Aorta (tissue), 5 donors: ENCODE measurements around the gene TTC16. TPM values are rescaled to one million over a fixed set of nuclear protein-coding genes. Genes with fewer than 3 reads are reported as not detected.

Experiments
- ATAC-seq: fragments of 200-7000 bp; cut with Tn5 transposase; one replicate; pipeline ENCODE4 v1.9.1; 2022; ENCODE audit warnings: moderate library complexity; ENCODE audit not compliant: low FRiP score
- DNase-seq, 2 donors: peaks; one replicate each; pipeline ENCODE4 v3.0.0-alpha.2; 2020
- H3K27ac ChIP-seq, 2 donors: one replicate each; pipeline ENCODE4 v1.5.1; 2013; ENCODE audit warnings: low read length in 2 of 2, mild to moderate bottlenecking in 2 of 2, moderate library complexity in 2 of 2, control low read depth in 1 of 2, inconsistent platforms in 1 of 2, low read depth in 1 of 2
- H3K27me3 ChIP-seq, 2 donors: one replicate each; pipeline ENCODE4 v1.6.1; 2013; ENCODE audit warnings: control low read depth in 1 of 2, low read length in 1 of 2, mild to moderate bottlenecking in 1 of 2, moderate library complexity in 1 of 2; ENCODE audit not compliant: insufficient read depth in 2 of 2, control insufficient read depth in 1 of 2
- H3K36me3 ChIP-seq, 2 donors: one replicate each; pipeline ENCODE4 v1.6.1; 2013; ENCODE audit warnings: control low read depth in 1 of 2, low read length in 1 of 2, mild to moderate bottlenecking in 1 of 2; ENCODE audit not compliant: insufficient read depth in 2 of 2, control insufficient read depth in 1 of 2
- H3K4me1 ChIP-seq, 2 donors: one replicate each; pipeline ENCODE4 v1.6.1; 2013; ENCODE audit warnings: low read length in 2 of 2, control low read depth in 1 of 2, mild to moderate bottlenecking in 1 of 2, moderate library complexity in 1 of 2; ENCODE audit not compliant: insufficient read depth in 2 of 2, control insufficient read depth in 1 of 2
- H3K4me3 ChIP-seq, 2 donors: one replicate each; pipeline ENCODE4 v1.5.1; 2013; ENCODE audit warnings: low read length in 2 of 2, control low read depth in 1 of 2, mild to moderate bottlenecking in 1 of 2
- H3K9me3 ChIP-seq: one replicate; pipeline ENCODE4 v1.6.1; 2013; ENCODE audit warnings: mild to moderate bottlenecking, low read length; ENCODE audit not compliant: control insufficient read depth
- WGBS, 2 donors: extraction: QIAGEN DNeasy Blood & Tissue Kit; methylation state at CpG; one replicate each; pipeline ENCODE4 v1.1.7; 2013; 5-methylcytosine and 5-hydroxymethylcytosine counted together
- intact Hi-C, 2 donors: fragments of 100-400 bp; cut with DNase I; formaldehyde crosslinking; loops; one replicate each; pipeline versions ENCODE4 v1.14.2 to v1.15.0; 2022
- polyA plus RNA-seq, 2 donors: library from polyadenylated mRNA; stranded (reverse); fragments of 200-250 nt; gene quantifications; one replicate each; pipeline ENCODE4 v1.2.3, GENCODE V29; 2013
- total RNA-seq, 2 donors: library from RNA; stranded (reverse); fragmentation: NEBNext Ultra II Directional; extraction: Animal tissue kit (Norgen Biotek cat#: 25700); gene quantifications; one replicate each; pipeline ENCODE4 v1.2.1, GENCODE V29; 2021
- donor health status: healthy with polysubstance abuse.
- donor health status: Bipolar disorder and iron deficiency.
- donor health status: DM: no; HTN: no; CAD: no.
- donor health status: DM: no; HTN: no; CAD: no.
- donor health status: DM: yes; HTN: yes; CAD: no.

Gene TTC16
- total and polyA plus RNA-seq, 4 donors, result 0.16 to 0.30 TPM; not detected in 2

GRCh38 chr9:127705577-127706379 is 10.1 kb upstream of the TTC16 start:
- Histone ChIP-seq H3K9me3 (no peaks in the 10 kb centered on the region), H3K27me3 (no peaks in the 10 kb centered on the region), H3K4me3 (no peak overlapping the region), H3K4me1 (no peaks in the 10 kb centered on the region), H3K27ac (no peak overlapping the region), H3K36me3 (no peaks in the 10 kb centered on the region)
- 75 to 78% methylated on average over 10 to 12 of the region's 12 CpGs for WGBS, 2 donors
- intact Hi-C loops, result no loop called here
- peak in 1 of 2 donors; percentile 63 for DNase-seq
- ATAC-seq, result peak; percentile 30

GRCh38 chr9:127706836-127707241 is 9.0 kb upstream of the TTC16 start, which contains the start of gene CFAP157:
Gene CFAP157, plus strand, starts transcription at chr9:127706988. Its CDS starts 44 bp downstream, at chr9:127707032.
- no peaks in the 10 kb centered on the region for H3K9me3 ChIP-seq
- no peaks in the 10 kb centered on the region for H3K36me3 ChIP-seq
- 58 to 61% methylated on average over 11 of the region's 11 CpGs for WGBS, 2 donors
- H3K27me3 ChIP-seq, result no peaks in the 10 kb centered on the region
- H3K27ac ChIP-seq, result no peak within 1 kb of the TSS
- no peak for ATAC-seq
- peak in 1 of 2 donors; percentile 67 for DNase-seq
- no peak within 1 kb of the TSS for H3K4me3 ChIP-seq
- no peaks in the 10 kb centered on the region for H3K4me1 ChIP-seq
- intact Hi-C loops, result no loop called here

- no peak overlapping the region for H3K27ac ChIP-seq
- DNase-seq (no peak), ATAC-seq (no peak)
- H3K9me3 ChIP-seq, result no peaks in the 10 kb centered on the region
- H3K27me3 ChIP-seq, result no peaks in the 10 kb centered on the region
- H3K36me3 ChIP-seq, result no peaks in the 10 kb centered on the region
- no peak overlapping the region for H3K4me3 ChIP-seq
- WGBS, 2 donors, result 57 to 60% methylated on average over 5 of the region's 5 CpGs
- intact Hi-C loops, result no loop called here
- no peaks in the 10 kb centered on the region for H3K4me1 ChIP-seq
These were observed 8.1 kb upstream of the TTC16 start for GRCh38 chr9:127707766-127708165.

GRCh38 chr9:127708952-127709587 is 6.8 kb upstream of the TTC16 start:
- Histone ChIP-seq H3K9me3 (no peaks in the 10 kb centered on the region), H3K27me3 (no peaks in the 10 kb centered on the region), H3K4me3 (no peak overlapping the region), H3K36me3 (no peaks in the 10 kb centered on the region), H3K4me1 (no peaks in the 10 kb centered on the region), H3K27ac (no peak overlapping the region)
- ATAC-seq, result no peak
- intact Hi-C loops, result no loop called here
- DNase-seq, result no peak
- 93 to 95% methylated on average over 8 of the region's 8 CpGs for WGBS, 2 donors

GRCh38 chr9:127710204-127710783 is 5.6 kb upstream of the TTC16 start:
- 94 to 97% methylated on average over 10 of the region's 10 CpGs for WGBS, 2 donors

GRCh38 chr9:127711226-127711701 is 4.6 kb upstream of the TTC16 start:
- 78 to 82% methylated on average over 9 of the region's 9 CpGs for WGBS, 2 donors
- DNase-seq (no peak), ATAC-seq (no peak)
- Histone ChIP-seq H3K27me3 (no peaks in the 10 kb centered on the region), H3K27ac (no peak overlapping the region), H3K4me3 (no peak overlapping the region), H3K36me3 (no peaks in the 10 kb centered on the region), H3K4me1 (no peaks in the 10 kb centered on the region), H3K9me3 (no peaks in the 10 kb centered on the region)
- intact Hi-C loops, result no loop called here

More at GRCh38 chr9:127710204-127710783, 5.6 kb upstream of the TTC16 start:
- no peak overlapping the region for H3K27ac ChIP-seq
- H3K36me3 ChIP-seq, result no peaks in the 10 kb centered on the region
- no peaks in the 10 kb centered on the region for H3K27me3 ChIP-seq
- H3K9me3 ChIP-seq, result no peaks in the 10 kb centered on the region
- ATAC-seq (no peak), DNase-seq (no peak)
- H3K4me3 ChIP-seq, result no peak overlapping the region
- H3K4me1 ChIP-seq, result no peaks in the 10 kb centered on the region
- intact Hi-C loops, result no loop called here

GRCh38 chr9:127711831-127712274 is 4.0 kb upstream of the TTC16 start:
- no peak overlapping the region for H3K4me3 ChIP-seq
- H3K4me1 ChIP-seq, result no peaks in the 10 kb centered on the region
- WGBS, 2 donors, result 83 to 87% methylated on average over 11 of the region's 11 CpGs
- ATAC-seq, result no peak
- H3K27ac ChIP-seq, result no peak overlapping the region
- no peaks in the 10 kb centered on the region for H3K9me3 ChIP-seq
- no peaks in the 10 kb centered on the region for H3K36me3 ChIP-seq
- no peak for DNase-seq
- intact Hi-C loops, result no loop called here
- no peaks in the 10 kb centered on the region for H3K27me3 ChIP-seq

GRCh38 chr9:127712371-127712770 is 3.5 kb upstream of the TTC16 start:
- 91 to 94% methylated on average over 11 of the region's 11 CpGs for WGBS, 2 donors
- no peaks in the 10 kb centered on the region for H3K27me3 ChIP-seq
- no peaks in the 10 kb centered on the region for H3K4me1 ChIP-seq
- intact Hi-C loops, result no loop called here
- H3K36me3 ChIP-seq, result no peaks in the 10 kb centered on the region
- no peak for ATAC-seq
- no peak overlapping the region for H3K4me3 ChIP-seq
- DNase-seq, result no peak
- H3K9me3 ChIP-seq, result no peaks in the 10 kb centered on the region
- no peak overlapping the region for H3K27ac ChIP-seq
